ENCODE data around the gene CPNE9.
A peak's percentile ranks its signal among the peaks of the same experiment; 100 is the strongest.

Gene CPNE9

GRCh38 chr3:9687514-9687913 lies 16.1 kb upstream of the CPNE9 start:
- no peak for DNase-seq

- DNase-seq, result no peak
Measured at GRCh38 chr3:9688961-9689360, 14.7 kb upstream of the CPNE9 start.

DNA sequence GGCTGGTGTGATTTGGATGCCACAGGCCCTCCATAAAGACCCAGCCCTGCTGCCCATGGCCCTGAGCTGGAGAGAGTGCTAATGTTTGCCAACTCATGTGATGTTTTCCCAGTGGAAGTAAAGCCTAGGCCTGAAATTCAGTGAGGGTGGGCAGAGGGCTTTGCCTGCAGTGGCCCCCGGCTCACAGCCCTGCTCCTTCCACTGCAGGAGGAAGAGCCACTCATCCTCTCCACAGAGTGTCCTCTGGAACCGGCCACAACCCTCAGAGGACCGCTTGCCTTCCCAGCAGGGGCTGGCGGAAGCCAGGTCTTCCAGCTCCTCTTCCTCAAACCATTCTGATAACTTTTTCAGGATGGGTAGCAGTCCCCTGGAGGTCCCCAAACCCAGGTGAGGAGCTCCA lies 13.9 kb upstream of the CPNE9 start:
- DNase-seq, result no peak

- DNase-seq, result no peak
Measured at GRCh38 chr3:9690451-9691450, 12.9 kb upstream of the CPNE9 start.

- DNase-seq, result no peak
Measured at GRCh38 chr3:9691636-9692035, 12.0 kb upstream of the CPNE9 start.

GRCh38 chr3:9692416-9692815 lies 11.2 kb upstream of the CPNE9 start:
- no peak for DNase-seq

- DNase-seq, result no peak
Measured at GRCh38 chr3:9695345-9695744, 8.3 kb upstream of the CPNE9 start.

GRCh38 chr3:9695746-9696145 lies 7.9 kb upstream of the CPNE9 start:
- DNase-seq, result no peak

DNA sequence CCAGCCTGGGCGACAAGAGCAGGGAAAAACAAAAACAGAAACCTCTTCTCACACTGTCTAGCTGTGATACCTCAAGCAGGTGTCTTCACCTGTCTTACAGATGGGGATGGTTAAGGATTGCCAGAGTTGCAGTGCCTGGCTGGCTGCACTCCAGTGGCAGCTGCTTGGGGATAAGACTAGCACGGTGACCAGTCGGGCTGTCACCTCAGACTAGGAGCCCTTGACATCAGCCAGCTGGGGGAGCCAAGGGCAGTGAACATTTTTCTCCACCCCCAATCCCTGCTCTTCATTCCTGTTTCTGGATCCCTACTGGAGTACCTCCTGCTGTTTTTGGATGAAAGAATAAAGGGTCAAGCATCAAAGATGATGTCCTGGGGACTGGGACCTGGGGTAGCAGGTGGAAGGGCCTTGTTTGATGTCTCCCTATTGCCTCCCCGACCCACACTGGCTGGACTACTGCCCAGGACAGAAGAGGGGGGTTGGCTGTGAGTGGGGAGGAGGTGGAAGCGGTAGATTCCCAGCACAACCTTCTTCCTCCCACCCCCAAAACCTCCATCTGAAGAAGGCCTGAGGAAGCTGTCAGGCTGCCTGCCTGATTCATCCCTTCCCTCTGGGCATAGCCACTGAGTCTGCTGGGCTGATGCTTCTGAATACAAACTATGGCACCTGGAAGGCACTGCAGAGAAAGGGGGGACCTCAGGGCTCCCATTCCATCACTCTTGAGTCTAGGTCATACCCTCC lies 7.0 kb upstream of the CPNE9 start:
- no peak for DNase-seq

DNA sequence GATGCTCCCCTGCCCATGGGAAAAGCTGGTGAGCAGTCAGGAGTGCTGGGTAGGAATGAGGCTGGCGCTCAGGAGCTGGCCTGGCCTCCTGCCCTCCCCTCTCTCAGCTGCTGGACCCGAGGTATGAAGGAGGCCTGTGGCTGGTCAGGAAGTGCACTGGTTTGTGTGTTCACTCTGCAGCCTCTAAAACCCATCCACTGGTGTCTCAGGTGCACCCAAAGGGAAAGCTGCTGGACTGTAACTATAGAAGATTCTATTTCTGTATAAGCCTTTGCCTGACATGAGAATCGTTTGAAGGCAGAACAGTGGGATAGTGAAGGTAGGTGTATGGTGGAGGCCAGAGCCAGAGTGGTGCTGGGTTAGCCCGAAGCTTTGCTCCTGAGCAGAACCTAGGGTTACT lies 5.7 kb upstream of the CPNE9 start:
- no peak for DNase-seq

DNA sequence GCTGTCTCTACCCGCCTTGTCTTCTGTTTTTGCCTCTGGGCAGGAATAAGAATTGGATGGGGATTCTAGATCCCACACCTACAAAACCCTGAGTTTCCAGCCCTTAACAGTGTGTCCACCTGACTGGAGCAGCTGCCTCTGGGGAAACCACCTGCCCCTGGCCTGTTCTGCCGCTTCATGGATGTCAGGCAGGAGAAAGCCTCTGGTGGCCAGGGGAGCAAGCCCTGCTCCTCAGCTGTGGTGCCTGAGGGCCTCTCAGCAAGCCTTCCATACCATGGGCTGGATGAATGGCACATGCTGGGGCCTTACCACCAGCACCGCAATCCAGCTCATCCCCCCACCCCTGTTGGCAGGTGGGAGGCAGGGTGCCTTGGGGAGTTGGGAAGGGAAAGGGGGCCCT lies 5.3 kb upstream of the CPNE9 start:
- DNase-seq, result no peak

- no peak for DNase-seq
Measured at GRCh38 chr3:9700536-9700935, 3.1 kb upstream of the CPNE9 start.

DNA sequence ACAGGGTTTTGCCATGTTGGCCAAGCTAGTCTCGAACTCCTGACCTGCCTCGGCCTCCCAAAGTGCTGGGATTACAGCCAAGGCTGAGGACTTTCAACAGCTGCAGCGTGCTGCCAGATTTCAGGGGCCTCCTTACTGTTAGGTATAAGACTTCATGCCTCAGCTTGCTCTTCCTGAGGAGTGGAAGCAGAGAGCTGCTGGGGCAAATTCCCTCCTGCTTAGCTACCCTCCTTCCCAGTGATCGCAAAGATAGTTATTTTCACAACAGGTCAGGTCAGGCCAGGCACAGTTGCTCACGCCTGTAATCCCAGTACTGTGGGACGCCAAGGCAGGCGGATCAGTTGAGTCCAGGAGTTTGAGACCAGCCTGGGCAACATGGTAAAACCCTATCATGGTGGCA lies 2.6 kb upstream of the CPNE9 start:
- DNase-seq, result no peak

DNA sequence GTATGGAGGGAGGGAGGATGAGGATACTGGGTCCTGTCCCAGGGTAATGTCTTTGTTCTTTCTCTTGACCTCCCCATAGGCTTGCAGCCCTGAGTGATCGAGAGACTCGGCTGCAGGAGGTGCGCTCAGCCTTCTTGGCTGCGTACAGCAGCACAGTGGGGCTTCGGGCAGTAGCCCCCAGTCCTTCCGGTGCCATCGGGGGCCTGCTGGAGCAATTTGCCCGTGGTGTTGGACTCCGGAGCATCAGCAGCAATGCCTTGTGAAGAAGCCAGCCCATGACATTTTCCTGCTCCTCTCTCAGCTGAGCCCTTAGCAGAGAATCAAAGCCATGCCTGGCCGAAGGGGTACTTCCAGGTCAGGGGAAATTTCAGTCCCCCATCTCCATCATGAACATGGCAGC lies 1.9 kb upstream of the CPNE9 start:
- DNase-seq, result no peak

DNA sequence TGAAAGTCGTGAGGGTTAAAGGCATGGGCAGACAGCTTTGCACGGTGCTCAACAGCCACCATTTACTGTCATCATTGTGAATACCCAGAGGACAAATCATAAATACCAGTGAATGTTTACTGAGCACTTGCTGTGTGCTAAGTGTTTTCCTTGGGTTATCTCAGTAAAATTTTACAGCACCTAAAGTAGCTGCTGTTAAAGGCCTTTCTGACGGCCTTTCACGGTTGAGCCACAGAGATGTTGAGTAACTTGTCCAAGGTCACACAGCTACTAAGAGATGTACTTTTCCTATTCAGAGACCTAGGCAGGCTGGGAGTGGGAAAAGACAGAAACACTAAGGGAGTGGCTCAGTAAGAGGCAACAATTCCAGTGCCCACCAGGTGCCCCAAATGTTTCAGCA lies 393 bp upstream of the CPNE9 start:
- DNase-seq, result no peak

GRCh38 chr3:9704347-9705322 lies 1.0 kb downstream of the CPNE9 start:
- no peak for DNase-seq

- DNase-seq, result no peak
Measured at GRCh38 chr3:9710174-9710739, 6.6 kb downstream of the CPNE9 start.

DNA sequence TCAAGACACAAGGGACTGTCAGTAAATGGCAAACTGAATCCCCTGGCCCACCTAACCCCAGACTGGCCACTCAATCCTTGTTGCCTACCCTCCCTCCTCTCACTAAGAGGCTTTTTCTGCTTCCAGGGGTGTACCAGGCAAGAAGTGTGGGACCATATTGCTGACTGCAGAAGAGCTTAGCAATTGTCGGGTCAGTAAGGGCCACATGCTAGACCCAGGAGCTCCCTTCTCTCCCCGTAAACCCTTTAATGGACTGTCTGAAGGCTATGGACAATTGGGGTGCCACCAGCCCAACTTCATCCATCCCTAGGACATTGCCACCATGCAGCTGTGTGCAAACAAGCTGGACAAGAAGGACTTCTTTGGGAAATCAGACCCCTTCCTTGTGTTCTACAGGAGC lies 8.8 kb downstream of the CPNE9 start:
- DNase-seq, result no peak

- DNase-seq, result no peak
Measured at GRCh38 chr3:9713142-9713541, 9.5 kb downstream of the CPNE9 start.

- no peak for DNase-seq
Measured at GRCh38 chr3:9715136-9715535, 11.5 kb downstream of the CPNE9 start.

DNA sequence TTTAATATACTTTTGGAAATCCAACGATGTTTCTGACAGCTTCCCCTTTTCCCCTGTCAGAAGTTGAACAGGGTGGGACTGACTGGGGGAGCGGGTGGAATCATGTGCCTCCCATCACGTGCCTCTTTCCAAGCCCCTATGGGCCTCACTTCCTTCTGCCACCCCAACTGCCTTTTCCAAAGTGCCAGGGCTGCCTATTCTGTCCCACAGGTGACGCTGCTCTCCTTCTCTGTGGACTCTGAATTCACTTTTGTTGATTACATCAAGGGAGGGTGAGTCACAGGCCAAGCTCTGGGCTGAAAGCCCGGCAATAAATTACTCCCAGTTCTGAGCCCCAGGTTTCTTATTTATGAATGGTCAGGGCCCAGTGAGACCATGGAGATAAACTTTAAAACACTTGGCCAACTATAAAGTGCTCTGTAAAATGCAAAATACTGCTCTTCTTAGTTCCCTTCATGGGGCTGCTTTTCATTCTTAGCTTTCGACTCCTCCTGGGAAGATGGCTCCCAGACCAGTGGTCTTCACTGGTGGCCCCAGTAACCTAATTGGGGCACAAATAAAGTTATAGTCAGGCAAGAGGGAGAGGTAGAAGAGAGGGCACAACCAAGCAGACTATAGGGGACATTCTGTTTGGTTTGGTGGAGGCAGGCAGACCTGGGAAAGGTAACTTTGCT lies 12.3 kb downstream of the CPNE9 start:
- peak; percentile 91 for DNase-seq
